HG02678 (cell line): ENCODE results near the gene EIF3A.
"Not testable (repeated sequence)": the region's sequence is repeated elsewhere in the genome, so short reads cannot be mapped to it uniquely, and the experiment has no call there.

Experiments
- ATAC-seq: cut with Tn5 transposase; IDR thresholded peaks from one replicate; pipeline ENCODE4 v1.9.1; 2021; ENCODE audit warnings: mild to moderate bottlenecking, moderate library complexity; ENCODE audit not compliant: unreplicated experiment

Gene EIF3A

DNA sequence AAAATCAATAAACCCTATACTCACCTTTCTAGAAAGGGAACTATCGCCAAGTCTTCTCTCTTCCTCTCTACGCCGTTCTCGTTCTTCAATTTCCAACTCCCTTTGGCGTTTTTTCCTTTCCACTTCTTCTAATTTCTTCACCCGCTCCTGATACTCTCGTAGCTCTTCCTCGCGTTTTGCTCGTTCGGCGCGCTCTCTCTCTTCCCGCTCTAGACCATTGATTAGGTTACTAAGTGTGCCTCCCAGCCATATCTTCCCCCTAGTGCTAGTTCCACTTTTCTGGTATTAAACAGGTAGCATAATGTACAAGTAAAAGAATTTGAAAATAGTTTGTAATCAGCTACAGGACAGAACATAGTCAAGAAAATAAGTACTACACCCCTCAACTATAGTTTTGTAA, 30.8 kb downstream of the EIF3A start:
- no peak for ATAC-seq

DNA sequence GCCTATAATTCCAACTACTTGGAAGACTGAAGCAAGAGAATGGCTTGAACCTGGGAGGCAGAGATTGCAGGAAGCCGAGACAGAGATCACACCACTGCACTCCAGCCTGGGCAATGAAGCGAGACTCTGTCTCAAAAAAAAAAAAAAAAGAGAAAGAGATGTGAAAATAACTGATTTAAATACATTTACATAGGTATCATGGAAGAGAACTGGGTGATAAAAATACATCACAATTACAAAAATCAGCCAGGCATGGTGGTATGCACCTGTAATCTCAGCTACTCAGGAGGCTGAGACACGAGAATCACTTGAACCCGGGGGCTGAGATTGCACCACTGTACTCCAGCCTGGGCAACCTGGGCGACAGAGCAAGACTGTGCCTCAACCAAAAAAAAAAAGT, 31.3 kb downstream of the EIF3A start:
- no peak for ATAC-seq

DNA sequence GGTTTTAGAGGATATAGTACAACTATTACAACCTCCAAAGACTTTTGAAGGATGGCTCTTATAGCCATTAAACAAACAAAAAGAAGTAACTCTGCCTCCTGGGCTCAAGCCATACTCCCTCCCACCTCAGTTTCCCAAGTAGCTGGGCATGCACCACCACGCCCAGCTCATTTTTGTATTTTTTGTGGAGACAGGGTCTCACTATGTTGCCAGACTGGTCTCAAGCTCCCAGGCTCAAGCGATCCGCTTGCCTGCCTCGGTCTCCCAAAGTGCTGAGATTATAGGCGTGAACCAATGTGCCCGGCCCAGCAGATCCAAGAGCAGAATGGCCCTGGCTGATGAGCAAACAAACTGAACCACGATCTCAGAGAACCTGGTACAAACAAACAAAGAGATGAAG, 35.1 kb downstream of the EIF3A start:
- no peak for ATAC-seq

DNA sequence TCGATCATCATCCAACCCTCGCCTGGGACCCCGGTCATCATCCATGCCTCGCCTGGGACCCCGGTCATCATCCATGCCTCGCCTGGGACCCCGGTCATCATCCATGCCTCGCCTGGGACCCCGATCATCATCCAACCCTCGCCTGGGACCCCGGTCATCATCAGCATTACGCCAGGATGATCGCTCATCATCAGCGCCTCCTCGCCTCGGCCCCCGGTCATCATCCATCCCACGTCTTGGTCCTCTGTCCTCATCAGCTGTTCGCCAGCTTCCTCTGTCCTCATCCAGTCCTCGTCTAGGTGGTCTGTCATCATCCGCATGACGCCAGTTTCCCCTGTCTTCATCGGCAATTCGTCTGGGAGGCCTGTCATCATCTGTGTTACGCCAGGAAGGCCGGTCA, 38.4 kb downstream of the EIF3A start:
- ATAC-seq = no peak

DNA sequence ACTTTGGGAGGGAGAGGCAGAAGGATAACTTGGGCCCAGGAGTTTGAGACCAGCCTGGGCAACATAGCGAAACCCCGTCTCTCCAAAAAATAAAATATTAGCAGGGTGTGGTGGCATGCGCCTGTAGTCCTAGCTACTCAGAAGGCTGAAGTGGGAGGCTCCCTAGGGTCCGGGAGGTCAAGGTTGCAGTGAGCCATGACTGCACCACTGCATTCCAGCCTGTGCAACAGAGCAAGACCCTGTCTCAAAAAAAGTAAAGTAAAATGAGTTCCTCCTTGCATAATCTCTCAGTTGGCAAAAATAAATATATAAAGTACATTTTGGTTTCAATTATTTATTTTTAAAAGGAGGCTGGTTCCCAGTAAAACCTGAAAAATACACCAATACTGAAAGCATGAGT, 39.3 kb downstream of the EIF3A start:
- ATAC-seq = no peak

DNA sequence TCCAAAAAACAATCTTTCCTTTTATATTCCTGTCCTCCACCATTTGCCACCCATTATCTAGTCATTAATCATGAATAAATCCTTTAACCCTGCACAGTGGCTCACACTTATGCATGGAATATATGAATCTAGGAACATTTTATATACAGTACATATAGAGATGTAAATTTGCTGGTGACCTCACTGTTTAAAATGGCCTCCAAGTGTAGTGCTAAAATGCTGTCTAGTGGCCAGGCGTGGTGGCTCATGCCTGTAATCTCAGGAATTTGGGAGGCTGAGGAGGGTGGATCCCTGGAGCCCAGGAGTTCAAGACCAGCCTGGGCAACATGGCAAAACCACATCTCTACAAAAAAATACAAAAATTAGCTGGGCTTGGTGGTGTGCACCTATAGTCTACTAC, 41.5 kb downstream of the EIF3A start:
- no peak for ATAC-seq

DNA sequence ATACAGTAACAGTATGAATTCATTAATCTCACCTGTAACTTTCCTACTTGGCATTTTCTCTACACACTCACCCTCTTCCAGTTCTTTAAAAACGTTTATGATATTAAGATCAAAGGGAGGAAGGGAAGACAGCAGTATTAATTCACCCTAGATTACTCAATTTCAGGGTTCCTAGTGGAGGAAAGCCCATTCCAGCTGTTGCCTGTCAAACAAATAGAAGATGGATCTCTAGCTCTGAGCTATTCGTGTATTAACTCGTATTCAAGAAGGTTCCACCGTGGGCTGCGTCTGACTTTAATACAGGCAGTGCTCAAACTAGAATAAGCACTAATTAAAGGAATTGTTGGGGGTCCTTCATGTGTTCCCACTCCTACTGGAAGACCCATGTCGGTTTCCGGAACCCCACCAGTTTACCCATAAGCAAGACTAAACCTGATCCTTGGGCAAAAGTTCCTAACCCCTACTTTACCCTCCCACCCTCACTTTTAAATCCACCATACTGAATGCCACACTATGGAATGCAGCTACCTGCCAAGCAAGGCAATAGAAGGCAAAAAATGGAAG, 49.0 kb downstream of the EIF3A start:
- no peak for ATAC-seq

DNA sequence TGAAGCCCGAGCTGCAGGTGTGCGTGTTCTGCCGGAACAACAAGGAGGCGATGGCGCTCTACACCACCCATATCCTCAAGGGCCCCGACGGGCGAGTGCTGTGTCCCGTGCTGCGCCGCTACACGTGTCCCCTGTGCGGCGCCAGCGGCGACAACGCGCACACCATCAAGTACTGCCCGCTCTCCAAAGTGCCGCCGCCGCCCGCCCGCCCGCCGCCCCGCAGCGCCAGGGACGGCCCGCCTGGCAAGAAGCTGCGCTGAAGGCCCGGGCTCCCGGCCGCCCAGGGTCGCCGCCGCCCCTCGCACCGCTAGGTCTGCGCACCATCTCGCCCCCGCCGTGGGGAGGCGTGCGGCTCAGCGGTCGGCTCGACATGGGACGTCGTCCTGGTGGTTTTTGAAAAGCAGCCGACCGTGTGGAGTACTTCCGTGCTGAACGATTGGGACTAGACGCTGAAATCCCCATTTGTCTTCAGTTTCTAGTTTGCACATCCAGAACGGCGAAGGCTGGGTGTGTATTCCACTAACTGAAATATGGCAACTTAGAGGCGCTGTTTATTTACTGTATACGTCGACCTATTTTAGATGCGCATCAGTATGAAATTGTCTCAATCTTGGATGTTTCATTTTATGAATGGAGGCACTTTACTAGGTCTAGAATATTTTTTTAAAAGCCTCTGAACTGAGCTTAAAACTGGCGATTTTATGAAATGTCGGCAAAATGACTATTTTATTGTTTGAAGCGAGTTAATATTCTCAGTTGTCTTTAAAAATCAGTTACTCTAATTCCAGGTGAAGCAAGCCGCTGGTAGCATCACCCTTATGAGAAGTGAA, 50.0 kb downstream of the EIF3A start:
- ATAC-seq = peak; percentile 49

DNA sequence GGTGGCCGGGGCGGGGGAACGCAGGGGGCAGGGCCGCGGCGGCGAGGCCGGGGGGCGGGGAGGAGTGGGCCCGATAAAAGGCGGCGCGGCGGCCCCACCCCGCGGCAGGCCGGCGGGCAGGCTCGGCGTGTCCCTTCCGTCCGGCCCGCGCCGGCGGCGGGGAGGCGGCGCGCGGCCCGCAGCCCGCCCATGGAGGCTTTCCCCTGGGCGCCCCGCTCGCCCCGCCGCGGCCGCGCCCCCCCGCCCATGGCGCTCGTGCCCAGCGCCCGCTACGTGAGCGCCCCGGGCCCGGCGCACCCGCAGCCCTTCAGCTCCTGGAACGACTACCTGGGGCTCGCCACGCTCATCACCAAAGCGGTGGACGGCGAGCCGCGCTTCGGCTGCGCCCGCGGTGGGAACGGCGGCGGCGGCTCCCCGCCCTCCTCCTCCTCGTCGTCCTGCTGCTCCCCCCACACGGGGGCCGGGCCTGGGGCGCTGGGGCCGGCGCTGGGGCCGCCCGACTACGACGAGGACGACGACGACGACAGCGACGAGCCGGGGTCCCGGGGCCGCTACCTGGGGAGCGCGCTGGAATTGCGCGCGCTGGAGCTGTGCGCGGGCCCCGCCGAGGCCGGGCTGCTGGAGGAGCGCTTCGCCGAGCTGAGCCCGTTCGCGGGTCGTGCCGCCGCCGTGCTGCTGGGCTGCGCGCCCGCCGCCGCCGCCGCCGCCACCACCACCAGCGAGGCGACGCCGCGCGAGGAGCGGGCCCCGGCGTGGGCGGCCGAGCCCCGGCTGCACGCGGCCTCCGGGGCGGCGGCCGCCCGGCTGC, 50.8 kb downstream of the EIF3A start, which contains the start of gene NANOS1:
Gene NANOS1 (plus strand): TSS at position 102 of the 808 bp plus-strand sequence. CDS start 88 bp downstream, at position 190.
- ATAC-seq = peak; percentile 22

DNA sequence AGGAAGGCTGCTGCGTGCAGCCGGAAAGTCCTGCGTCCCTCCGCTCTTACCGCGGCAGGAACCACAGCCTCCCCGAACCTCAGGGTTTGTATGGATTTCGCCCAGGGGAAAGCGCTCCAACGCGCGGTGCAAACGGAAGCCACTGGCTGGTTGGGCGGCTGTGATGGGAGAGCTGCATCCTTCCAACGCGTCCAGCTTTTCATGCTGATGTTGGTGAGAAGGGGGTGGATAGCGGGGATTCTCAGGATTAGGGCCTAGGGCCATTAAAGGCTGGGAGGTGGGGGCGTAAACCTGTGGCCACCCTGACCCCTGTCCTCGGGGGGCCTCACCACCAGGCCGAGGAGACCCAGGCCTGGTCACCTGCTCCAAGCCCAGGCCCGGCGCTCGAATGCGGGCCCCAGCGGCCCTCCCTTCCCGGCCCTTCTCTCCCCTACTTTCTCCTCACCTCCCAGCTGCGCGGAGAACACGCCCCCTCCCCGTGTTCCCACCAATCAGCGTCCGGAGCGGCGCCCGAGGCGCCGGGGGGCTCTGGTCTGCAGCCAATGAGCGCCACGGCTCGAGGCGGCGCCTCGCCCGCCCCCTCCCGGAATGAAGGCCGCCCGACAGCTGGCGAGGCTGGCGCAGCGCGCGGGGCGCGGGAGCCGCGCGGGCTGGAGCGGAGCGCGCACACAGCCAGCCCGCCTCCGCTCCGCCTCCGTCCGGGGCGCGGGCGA, 51.6 kb downstream of the EIF3A start:
- ATAC-seq = peak; percentile 72

DNA sequence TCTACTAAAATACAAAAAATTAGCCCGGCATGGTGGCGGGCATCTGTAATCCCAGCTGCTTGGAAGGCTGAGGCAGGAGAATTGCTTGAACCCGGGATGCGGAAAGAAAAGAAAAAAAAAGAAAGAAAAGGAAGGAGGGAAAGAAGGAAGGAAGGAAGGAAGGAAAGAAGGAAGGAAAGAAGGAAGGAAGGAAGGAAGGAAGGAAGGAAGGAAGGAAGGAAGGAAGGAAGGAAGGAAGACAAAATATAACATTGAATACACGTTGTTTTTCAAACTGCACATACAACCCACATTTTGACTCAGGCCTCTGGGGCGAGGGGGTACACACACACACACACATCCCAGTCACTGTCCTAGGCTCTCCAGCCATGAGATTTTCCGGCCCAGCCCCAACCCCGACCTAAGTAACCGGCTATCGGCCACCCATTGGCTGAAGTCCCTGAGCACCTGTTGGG, 52.1 kb downstream of the EIF3A start:
- not testable (repeated sequence) for ATAC-seq

DNA sequence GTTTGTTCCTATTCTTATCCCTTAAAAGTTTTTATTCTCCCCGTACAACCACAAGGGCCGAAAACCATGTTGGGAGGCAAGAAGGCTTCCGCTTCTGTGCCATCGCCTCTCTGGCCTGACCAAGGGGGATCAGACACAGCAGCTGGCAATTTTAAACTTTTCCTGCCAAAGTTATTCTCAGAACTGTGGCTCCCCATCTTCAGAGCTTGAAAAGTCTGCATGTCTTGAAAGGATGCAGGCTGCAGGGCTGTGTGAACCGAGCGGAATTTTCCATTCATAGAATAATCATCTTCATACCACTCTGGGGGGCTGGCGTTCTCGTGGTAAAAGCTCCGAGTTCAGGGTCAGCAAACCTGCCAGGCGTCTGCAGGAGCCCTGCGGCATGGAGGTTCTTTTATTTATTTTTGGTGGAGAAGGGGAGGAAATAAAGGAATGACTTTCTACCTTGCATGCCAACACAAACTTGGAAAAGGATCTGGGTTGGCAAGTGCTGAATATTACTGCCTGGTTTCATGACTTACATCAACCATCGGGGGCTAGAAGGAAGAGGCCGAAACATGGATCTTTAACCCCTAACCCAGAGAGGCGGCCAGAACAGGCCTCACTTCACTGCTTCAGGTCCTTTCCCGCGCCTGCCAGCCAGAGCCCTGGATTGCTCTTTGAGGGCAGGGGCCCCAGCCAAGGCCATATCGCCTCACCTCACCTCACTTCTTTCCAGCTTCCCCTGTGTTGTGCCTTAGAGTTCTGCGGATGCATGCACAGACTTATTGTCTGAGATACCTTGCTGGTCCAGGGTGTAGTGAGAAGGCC, 54.1 kb downstream of the EIF3A start:
- no peak for ATAC-seq

DNA sequence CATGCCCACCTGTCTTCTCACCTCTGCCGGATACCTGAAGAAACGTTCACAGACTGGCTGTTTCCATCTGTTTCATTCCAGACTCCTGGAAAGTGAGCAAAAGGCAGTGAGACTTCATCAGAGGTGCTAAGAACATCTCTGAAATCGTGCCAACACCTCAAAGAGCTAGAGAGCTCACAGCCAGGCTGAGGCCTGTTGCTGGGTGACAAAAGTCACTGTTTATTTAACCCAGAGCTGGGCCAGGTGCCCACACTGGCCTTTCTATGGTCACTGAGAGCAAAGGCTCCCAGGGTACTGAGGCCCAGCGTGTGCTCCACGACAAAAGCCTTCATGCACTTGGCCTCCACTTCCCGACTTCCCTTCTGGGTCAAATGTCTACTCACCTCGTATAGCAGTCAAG, 54.8 kb downstream of the EIF3A start:
- no peak for ATAC-seq

DNA sequence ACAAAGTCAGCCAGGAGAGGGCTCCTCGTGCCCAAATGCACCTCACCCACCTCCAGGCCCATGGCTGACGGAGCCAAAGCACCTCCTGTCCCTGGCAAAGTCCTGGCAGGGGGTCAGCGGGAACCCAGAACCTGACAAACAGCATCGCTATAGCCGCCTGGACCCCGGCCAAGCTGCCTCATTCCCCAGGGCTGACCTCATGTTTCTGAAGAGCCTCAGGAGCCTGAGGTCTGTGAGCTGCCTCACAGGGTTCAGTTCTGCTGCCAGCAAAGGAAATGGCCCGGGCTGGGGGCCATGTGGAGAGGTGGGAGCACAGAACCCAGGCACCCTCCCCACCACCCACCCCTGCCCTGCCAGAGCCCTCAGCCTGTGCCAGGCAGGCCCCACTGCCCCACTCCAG, 55.3 kb downstream of the EIF3A start:
- ATAC-seq = no peak

DNA sequence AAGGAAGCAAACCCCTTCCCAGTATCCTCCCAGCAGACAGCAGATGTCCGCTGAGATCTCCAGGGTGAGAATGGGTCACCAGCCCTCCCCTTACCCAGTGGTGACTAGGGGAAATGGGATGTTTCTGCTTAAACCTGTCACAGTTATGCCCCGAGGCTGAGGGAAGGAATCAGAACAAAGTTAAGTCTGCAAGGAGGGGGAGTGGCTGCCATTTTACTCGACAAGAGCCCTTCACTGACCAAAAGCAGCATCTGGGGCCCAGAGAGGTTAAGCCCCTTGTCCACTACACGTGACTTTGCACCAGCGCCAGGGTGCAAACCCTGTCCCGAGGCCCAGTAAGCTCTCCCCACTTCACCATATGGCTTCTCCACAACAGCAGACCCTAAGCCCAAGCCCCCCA, 55.7 kb downstream of the EIF3A start:
- ATAC-seq = no peak

DNA sequence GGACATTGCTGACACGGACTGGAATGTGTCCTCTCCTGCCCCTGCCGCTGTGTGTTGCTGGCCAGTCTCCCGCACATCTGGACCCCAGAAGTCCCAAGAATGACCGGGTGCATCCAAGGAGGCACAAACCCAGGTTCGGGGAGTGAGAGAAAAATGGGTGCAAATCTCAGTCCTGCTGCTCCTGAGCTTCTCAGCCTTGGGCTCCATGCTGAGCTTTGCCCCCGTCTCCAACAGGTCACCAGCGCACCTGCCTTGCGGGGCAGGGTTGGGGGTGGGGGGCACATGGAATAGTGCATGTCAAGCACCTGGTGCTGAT, 57.1 kb downstream of the EIF3A start:
- ATAC-seq = no peak

DNA sequence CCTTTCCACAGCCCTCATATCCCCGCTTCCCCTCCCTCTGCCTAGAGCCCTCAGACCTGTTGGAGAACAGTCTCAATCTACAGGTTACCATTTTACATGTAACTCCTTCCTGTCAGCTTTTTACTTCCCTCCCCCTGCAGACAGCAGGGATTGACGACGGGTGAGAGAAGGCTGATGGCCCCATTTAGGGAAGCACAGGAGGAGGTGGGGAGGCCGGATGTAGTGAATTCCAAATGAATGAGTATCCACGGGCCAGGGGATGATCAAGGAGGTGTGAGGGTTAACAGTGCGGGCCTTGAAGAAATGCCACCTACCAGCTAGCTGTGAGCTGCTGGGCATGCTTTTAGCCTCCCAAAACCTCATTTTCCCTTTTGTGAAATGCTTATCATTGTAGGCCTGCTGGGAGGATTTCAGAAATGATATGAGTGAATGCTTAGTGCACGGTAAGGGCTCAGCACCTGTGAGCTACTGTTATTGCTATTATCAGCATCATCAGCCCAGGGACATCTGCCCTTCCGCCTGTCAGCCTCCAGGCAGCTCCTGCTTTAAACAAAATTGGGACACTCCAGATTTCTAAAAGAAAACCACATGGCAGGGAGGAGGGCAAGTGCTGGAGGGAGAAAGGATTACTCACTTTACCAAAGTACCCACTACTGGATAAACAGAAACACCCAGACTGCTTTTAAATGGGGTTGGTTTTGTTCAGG, 57.6 kb downstream of the EIF3A start:
- no peak for ATAC-seq

DNA sequence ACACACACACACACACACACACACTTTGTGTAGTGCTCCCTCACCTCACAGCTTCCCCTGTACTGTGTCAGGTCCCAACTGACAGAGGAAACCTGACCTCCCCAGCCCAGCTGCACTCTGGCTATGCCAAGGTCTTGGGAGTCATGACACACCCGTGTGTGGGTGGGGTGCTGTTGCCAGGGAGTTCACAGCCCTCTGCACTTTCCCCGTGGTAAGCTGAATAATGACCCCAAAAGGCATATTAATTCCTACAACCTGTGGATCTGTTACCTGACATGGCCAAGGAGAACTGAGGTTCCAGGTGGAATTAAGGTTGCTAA, 60.0 kb downstream of the EIF3A start:
- ATAC-seq = no peak

DNA sequence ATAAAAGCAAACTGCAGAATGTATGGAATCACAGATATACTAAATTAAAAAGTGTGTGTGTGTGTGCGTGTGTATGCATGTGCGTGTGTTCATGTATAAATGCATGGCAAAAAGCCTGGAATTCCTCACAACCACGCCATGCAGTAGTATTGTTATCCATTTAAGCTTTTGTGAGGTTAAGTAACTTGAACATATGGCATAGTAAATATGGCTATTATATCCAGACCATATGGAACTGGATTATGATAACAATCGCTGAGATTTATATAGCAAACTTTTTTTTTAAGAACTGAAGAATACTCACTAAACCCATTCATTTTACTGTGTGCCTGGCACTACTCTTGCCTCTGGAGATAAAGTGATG, 73.4 kb downstream of the EIF3A start:
- ATAC-seq = no peak
